Measurements from ENCODE around the gene SKAP2.

DNA sequence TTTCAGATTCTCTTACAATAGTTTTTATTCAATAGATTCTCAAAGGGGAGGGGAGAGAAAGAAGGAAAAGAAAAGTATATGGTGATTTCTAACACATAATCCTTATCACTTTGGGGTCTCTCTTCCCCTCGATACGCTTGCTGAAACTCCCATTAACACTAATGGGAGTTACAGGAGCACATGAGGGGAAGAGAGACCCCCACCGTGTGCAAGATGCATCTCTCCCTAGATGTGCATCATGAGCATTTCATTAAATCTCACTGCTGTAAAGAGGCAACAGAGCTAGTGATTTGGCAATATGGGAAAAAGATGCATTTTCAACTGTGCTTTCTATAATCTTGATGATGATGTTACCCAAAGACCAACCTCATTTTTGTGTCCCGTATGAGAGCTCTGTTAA, 177.4 kb downstream of the SKAP2 start:
- TF ChIP-seq, protein P1, sequence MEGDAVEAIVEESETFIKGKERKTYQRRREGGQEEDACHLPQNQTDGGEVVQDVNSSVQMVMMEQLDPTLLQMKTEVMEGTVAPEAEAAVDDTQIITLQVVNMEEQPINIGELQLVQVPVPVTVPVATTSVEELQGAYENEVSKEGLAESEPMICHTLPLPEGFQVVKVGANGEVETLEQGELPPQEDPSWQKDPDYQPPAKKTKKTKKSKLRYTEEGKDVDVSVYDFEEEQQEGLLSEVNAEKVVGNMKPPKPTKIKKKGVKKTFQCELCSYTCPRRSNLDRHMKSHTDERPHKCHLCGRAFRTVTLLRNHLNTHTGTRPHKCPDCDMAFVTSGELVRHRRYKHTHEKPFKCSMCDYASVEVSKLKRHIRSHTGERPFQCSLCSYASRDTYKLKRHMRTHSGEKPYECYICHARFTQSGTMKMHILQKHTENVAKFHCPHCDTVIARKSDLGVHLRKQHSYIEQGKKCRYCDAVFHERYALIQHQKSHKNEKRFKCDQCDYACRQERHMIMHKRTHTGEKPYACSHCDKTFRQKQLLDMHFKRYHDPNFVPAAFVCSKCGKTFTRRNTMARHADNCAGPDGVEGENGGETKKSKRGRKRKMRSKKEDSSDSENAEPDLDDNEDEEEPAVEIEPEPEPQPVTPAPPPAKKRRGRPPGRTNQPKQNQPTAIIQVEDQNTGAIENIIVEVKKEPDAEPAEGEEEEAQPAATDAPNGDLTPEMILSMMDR (conservative IDR thresholded peaks at IDR 0.05; ENCODE audit: low read depth in 2 of 2), result no peak
- TF ChIP-seq, protein P2, sequence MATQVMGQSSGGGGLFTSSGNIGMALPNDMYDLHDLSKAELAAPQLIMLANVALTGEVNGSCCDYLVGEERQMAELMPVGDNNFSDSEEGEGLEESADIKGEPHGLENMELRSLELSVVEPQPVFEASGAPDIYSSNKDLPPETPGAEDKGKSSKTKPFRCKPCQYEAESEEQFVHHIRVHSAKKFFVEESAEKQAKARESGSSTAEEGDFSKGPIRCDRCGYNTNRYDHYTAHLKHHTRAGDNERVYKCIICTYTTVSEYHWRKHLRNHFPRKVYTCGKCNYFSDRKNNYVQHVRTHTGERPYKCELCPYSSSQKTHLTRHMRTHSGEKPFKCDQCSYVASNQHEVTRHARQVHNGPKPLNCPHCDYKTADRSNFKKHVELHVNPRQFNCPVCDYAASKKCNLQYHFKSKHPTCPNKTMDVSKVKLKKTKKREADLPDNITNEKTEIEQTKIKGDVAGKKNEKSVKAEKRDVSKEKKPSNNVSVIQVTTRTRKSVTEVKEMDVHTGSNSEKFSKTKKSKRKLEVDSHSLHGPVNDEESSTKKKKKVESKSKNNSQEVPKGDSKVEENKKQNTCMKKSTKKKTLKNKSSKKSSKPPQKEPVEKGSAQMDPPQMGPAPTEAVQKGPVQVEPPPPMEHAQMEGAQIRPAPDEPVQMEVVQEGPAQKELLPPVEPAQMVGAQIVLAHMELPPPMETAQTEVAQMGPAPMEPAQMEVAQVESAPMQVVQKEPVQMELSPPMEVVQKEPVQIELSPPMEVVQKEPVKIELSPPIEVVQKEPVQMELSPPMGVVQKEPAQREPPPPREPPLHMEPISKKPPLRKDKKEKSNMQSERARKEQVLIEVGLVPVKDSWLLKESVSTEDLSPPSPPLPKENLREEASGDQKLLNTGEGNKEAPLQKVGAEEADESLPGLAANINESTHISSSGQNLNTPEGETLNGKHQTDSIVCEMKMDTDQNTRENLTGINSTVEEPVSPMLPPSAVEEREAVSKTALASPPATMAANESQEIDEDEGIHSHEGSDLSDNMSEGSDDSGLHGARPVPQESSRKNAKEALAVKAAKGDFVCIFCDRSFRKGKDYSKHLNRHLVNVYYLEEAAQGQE (IDR thresholded peaks at IDR 0.05; ENCODE audit: unreplicated experiment), result no peak
- no peak for TF ChIP-seq STAT1 (IDR thresholded peaks at IDR 0.05; ENCODE audit: unreplicated experiment)
- TF ChIP-seq EZH2 (IDR thresholded peaks at IDR 0.05; ENCODE audit: low read depth, unreplicated experiment), result no peak
- no peak for TF ChIP-seq ZNF114 (CRISPR knock-in tag; IDR thresholded peaks at IDR 0.05)
- TF ChIP-seq JUNB (IDR thresholded peaks at IDR 0.05; ENCODE audit: unreplicated experiment), result no peak
- no peak for TF ChIP-seq POLR2AphosphoS5 (IDR thresholded peaks at IDR 0.05; ENCODE audit: low read depth)
- TF ChIP-seq EZH2phosphoT487 (IDR thresholded peaks at IDR 0.05; ENCODE audit: unreplicated experiment), result no peak
- no peak for TF ChIP-seq CREB1 (CRISPR knock-in tag; IDR thresholded peaks at IDR 0.05; ENCODE audit: low read depth)
- no peak for TF ChIP-seq NANOG (IDR thresholded peaks at IDR 0.05; ENCODE audit: borderline replicate concordance)
- TF ChIP-seq, protein P3, sequence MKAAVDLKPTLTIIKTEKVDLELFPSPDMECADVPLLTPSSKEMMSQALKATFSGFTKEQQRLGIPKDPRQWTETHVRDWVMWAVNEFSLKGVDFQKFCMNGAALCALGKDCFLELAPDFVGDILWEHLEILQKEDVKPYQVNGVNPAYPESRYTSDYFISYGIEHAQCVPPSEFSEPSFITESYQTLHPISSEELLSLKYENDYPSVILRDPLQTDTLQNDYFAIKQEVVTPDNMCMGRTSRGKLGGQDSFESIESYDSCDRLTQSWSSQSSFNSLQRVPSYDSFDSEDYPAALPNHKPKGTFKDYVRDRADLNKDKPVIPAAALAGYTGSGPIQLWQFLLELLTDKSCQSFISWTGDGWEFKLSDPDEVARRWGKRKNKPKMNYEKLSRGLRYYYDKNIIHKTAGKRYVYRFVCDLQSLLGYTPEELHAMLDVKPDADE (IDR thresholded peaks at IDR 0.05), result no peak
- TF ChIP-seq, protein P4, sequence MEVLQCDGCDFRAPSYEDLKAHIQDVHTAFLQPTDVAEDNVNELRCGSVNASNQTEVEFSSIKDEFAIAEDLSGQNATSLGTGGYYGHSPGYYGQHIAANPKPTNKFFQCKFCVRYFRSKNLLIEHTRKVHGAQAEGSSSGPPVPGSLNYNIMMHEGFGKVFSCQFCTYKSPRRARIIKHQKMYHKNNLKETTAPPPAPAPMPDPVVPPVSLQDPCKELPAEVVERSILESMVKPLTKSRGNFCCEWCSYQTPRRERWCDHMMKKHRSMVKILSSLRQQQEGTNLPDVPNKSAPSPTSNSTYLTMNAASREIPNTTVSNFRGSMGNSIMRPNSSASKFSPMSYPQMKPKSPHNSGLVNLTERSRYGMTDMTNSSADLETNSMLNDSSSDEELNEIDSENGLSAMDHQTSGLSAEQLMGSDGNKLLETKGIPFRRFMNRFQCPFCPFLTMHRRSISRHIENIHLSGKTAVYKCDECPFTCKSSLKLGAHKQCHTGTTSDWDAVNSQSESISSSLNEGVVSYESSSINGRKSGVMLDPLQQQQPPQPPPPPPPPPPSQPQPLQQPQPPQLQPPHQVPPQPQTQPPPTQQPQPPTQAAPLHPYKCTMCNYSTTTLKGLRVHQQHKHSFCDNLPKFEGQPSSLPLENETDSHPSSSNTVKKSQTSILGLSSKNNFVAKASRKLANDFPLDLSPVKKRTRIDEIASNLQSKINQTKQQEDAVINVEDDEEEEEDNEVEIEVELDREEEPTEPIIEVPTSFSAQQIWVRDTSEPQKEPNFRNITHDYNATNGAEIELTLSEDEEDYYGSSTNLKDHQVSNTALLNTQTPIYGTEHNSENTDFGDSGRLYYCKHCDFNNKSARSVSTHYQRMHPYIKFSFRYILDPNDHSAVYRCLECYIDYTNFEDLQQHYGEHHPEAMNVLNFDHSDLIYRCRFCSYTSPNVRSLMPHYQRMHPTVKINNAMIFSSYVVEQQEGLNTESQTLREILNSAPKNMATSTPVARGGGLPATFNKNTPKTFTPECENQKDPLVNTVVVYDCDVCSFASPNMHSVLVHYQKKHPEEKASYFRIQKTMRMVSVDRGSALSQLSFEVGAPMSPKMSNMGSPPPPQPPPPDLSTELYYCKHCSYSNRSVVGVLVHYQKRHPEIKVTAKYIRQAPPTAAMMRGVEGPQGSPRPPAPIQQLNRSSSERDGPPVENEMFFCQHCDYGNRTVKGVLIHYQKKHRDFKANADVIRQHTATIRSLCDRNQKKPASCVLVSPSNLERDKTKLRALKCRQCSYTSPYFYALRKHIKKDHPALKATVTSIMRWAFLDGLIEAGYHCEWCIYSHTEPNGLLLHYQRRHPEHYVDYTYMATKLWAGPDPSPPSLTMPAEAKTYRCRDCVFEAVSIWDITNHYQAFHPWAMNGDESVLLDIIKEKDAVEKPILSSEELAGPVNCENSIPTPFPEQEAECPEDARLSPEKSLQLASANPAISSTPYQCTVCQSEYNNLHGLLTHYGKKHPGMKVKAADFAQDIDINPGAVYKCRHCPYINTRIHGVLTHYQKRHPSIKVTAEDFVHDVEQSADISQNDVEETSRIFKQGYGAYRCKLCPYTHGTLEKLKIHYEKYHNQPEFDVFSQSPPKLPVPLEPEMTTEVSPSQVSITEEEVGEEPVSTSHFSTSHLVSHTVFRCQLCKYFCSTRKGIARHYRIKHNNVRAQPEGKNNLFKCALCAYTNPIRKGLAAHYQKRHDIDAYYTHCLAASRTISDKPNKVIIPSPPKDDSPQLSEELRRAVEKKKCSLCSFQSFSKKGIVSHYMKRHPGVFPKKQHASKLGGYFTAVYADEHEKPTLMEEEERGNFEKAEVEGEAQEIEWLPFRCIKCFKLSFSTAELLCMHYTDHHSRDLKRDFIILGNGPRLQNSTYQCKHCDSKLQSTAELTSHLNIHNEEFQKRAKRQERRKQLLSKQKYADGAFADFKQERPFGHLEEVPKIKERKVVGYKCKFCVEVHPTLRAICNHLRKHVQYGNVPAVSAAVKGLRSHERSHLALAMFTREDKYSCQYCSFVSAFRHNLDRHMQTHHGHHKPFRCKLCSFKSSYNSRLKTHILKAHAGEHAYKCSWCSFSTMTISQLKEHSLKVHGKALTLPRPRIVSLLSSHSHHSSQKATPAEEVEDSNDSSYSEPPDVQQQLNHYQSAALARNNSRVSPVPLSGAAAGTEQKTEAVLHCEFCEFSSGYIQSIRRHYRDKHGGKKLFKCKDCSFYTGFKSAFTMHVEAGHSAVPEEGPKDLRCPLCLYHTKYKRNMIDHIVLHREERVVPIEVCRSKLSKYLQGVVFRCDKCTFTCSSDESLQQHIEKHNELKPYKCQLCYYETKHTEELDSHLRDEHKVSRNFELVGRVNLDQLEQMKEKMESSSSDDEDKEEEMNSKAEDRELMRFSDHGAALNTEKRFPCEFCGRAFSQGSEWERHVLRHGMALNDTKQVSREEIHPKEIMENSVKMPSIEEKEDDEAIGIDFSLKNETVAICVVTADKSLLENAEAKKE (CRISPR knock-in tag; IDR thresholded peaks at IDR 0.05), result no peak
- TF ChIP-seq ZNF331 (CRISPR knock-in tag; IDR thresholded peaks at IDR 0.05; ENCODE audit: low read depth), result no peak

Data from GM23338 (cell line).